ENCODE results near the gene RASGRF1.
"Not testable (repeated sequence)": the region's sequence is repeated elsewhere in the genome, so short reads cannot be mapped to it uniquely, and the experiment has no call there.

The RASGRF1 gene

DNA sequence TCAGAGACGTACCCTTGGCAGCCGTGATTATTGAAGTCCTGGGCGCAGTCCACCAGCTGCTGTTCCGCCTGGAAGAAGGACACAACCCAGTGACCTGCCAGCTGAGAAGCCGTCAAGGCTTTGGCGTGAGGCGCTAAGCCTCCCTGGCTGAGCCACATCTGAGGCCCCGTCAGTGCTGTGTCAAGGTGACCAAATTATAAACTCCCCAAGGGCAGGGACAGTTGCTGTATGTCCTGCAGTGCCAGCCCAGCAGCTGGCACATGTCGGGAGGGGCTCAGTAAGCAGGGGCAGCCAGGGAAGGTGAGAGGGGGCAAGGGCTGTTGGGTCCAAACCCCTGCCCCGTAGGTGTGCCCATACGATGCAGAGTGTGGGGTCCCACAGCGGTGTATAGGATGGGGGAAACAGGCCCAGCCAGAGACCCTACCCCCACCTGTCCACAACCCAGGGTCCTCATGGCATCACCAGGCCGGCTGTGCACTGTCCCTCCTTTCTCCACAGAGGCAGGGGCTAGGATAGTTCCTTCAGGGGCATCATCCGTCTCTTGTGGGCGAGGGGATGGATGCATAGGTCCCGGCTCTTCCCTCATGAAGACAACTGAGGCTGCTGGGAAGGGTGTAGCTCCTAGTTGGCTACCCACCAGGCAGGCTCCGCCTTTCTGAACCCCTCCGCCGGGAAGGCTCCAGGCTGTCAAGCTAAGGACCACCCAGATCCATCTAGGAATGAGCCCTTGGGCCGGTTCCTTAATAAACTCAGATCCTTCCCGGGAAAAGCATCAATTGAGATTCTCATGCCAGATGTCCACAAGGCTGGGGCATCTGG lies 158.9 kb downstream of the RASGRF1 start:
- DNase-seq (ENCODE audit: low spot score) = no peak

DNA sequence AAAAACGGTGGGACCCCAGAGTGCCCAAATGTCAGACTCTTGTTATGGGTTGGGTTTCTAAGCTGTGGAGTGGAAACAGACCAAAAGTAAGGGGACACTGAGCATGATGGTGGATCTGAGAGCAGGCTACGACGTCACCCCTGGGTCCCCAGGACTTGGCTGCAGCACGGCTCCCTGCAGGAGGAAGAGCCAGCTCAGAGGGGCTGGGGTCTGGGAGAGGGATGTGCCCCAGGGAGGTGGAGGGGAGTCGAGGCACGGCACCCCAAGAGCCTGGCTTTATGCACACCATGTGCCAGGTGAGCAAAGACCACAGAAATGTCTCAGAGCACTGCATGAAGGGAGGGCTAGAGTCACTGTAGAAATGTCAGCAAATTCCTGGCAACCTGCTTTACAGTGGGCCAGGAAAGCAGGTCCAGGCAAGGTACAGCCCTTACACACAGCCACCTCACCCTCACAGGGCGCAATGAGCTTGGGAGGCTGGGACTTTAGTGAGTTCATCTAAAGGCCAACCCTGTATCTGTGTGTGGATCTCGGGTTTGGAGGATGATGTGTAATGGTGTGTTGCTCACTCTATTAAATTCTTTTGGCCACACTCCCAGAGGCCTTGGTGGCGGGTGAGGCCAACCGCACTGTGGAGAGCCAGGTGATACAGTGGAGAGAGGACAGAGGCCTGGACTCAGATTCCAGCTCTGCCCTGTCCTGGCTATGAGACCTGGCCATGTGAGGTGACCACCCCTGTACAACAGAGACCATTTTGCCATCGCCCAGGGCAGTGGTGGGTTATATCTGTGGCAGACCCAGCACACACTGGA lies 159.8 kb downstream of the RASGRF1 start:
- peak; percentile 67 for DNase-seq (ENCODE audit: low spot score)

DNA sequence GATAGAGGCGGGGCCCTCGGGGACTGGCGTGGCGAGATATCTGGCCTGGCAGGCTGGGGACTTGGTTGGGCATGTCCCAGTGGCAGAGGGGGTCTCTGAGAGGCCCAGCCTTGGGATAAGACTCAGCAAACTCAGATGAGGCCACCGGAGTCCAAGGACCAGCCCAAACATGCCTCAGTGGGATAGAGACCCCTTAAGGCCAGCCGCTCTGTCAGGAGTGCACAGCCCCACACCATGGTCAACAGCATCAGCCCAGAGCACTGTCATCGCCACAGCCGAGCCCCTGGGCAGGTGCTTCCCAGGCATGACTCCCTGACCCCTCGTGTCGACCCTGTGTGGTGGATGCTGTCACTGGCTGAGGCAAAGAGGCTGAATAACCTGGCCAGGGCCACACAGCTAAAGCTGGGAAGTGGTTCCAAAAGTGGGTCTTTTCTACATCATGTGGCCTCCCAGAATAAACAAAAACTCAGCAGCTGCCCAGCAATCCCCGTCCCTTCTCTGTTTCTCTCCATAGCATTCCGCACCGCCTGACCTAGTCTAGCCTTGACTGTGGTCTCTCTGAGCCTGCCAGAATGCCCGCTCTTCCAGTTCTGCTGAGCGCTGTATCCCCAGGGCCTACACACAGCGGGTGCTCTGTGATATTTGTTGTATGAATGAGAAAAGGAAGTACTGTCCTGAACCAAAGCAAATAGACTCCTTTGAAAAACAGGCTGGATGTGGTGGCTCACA lies 160.9 kb downstream of the RASGRF1 start:
- DNase-seq (ENCODE audit: low spot score) = no peak

DNA sequence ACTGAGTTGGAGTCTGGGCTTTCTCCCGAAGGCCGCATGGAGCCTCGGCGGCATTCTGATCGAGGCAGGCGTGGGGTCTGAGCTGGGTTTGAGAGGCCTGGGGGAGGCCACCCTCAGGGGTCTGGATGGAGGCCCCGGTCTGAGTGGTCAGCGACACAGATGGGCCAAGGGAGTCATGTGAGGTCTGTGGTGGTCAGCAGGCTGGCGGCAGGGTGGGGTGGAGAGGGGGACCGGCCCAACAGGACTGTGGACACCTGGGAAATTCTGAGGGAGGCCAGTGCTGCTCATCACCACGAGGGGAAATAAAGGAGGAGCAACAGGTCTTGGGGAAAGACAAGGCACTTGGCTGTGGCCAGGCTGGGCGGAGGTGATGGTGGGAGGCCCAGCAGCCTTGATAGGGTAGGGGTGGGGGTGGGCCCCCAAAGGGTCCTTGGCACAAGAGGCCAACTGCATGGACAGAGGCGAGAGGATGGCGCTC lies 161.9 kb downstream of the RASGRF1 start:
- DNase-seq (ENCODE audit: low spot score) = no peak

DNA sequence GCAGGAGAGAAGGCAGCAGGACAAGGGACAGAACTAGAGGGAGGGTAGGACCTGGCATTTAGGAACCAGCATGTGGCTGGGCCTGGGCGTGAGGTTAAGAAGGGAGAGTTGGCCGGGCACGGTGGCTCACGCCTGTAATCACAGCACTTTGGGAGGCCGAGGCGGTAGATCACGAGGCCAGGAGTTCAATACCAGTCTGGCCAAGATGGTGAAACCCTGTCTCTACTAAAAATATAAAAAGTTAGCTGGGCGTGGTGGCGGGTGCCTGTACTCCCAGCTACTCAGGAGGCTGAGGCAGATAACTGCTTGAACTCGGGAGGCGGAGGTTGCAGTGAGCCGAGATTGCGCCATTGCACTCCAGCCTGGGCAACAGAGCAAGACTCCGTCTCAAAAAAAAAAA lies 162.4 kb downstream of the RASGRF1 start:
- not testable (repeated sequence) for DNase-seq (ENCODE audit: low spot score)

DNA sequence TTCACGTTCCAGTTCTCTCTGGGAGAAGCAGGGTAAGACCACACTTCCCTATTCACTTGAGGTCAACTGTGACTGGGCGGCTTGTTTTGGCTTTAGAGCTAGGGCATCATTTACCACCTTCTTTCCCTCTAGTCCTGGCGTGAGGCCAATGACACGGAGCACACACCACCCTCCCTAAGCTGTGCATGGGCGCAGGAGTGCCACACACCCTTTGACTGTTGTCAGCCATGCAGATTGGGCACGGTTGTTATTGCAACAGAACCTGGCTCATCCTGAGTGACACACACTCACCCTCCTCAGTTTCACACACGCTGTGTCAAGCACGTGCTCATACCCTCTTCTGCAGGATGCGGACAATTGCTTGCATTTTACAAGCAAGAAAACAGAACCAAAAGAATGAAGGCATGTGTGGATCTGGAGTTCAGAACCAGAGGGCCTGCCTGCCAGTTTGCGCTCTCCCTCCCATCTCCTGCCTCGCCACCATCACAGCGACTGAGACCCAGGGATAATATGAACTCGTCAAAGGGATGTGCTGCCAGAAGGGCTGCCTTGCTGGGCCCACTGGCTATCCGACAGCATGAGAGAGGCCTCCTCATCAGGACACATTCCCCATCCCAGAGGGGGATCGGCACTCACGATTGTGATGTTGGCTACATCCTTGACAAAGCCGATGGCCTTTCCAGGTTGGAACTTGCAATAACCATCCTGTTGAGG lies 163.3 kb downstream of the RASGRF1 start:
- no peak for DNase-seq (ENCODE audit: low spot score)

DNA sequence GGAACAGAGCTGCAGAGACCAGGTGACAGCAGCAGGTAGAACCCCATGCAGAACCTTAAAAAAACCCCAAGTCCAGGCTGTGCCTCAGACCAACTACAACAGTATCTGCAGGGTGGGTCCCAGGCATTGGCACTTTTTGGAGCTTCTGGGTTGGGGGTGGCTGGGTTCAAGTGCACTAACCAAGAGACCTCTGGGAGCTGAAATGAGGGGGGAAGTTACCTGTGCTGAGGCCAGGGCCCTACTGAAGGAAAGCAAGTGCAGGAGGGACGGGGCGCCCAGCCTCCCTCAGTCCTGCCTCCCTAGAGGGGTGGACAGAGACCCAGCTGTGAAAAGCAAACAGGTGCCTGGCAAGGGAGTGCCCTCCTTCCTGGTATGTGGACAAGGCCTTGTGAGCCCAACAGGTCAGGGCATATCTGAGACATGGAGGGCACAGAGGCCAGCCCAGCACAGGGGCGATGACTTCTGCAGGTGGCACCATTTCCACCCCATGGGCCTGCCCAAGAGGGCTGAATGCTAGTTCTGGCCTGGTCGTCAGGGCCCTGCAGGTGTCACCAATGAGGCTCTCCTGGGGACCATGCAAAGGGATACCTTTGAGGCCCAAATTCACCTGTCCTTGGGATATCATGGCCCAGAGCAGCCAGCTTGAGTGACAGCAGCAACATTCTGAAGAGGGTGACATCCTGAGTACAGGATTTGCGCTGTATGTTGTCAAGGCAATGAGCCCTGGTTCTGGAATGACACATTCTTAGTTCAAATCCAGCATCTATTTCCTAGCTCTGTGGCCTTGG lies 164.4 kb downstream of the RASGRF1 start:
- no peak for DNase-seq (ENCODE audit: low spot score)

DNA sequence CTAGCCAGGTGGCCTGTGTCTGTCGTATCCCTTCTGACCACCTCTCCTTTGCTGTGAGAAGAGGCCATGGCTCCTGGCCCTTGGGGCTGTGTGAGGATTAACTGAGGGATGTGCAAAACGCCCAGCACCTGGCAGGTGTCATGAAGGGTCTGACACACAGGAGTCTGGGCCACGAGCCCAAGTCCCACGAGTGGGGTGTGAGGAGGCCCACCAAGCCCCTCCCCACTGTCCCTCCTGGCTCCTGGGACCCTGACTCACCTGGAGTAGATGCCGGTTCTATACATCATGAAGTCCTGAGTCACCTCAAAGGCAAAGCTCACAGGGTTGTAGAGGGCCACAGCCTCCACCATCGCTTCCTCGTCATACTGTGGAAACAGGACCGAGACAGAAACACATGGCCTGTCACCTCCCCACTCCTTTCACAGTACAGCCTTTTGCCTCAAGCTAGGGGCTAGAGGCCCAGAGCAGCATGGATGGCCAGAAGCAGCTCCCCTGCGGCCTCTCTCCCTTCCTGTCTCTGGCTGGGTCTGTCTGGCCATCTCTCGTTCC lies 165.4 kb downstream of the RASGRF1 start:
- no peak for DNase-seq (ENCODE audit: low spot score)

DNA sequence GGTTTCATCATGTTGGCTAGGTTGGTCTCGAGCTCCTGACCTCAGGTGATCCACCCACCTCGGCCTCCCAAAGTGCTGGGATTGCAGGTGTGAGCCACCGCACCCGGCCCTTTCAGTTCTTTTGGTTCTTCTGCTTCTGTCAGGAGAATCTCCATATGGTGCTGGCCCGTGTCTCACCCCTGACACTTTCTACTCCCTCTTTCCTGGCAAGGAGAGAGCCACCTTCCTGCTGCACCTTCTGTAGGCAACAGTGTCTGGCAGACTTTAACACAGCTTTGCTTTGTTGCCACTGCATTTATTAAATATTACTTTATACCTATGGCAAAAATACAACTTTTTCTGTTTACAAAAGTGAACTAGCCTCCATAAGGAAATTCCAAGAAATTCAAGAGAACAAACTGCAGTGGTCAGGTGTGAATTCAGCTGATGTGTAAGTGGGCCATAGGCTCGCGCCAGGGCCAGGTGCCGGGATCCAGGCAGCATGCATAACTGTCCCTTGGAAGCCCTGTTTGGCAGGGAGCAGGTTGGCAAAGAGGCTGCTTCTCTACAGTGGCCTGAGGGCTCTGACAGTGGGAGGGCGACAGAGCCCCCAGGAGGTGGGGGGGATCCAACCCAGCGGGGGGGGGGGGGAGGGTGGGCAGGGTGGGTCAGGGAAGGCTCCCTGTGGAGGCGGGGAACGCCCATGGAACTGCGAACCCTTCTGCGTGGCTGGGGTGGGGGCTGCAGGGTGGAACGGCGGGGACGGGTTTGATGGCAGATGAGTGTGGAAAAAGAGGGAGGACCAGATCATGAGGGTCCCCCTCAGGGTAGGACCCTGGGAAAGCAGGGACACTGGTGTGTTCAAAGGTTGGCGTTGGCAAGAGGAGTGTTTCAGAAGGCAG lies 166.9 kb downstream of the RASGRF1 start:
- no peak for DNase-seq (ENCODE audit: low spot score)

DNA sequence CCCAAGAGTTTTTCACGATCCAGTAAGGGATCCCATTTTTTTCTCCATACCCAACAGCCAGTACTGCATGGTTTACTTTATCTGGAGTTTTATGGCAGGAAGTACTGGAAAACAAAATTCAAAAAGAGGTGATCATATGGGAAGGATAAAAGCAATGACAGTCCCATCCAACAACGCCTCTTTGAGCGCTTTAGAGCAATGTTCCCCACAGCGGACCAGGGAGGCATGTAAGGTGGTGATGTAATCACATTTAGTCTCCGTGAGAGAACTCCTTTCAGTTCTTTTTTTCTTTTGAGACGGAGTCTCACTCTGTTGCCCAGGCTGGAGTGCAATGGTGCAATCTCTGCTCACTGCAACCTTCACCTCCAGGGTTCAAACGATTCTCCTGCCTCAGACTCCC lies 167.6 kb downstream of the RASGRF1 start:
- DNase-seq (ENCODE audit: low spot score) = no peak

DNA sequence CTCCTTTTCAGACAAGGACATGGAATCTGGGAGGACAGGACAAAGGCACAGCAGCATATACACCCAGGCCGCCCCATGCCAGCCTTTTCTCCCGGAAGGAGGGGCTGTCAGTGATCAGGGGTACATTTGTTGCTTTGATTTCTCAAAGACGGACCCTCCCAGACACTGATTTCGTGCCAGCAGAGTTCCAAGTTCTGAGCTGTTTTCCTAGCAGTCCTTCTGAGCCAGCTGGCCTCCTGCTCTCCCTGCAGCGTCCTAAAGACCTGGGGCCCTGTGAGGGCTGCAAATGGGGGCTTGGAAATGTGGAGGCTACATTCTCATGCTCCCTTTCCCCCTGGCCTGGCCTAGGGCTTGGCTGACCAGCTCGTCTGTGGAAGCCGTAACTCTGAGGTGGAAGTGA lies 168.1 kb downstream of the RASGRF1 start:
- no peak for DNase-seq (ENCODE audit: low spot score)

DNA sequence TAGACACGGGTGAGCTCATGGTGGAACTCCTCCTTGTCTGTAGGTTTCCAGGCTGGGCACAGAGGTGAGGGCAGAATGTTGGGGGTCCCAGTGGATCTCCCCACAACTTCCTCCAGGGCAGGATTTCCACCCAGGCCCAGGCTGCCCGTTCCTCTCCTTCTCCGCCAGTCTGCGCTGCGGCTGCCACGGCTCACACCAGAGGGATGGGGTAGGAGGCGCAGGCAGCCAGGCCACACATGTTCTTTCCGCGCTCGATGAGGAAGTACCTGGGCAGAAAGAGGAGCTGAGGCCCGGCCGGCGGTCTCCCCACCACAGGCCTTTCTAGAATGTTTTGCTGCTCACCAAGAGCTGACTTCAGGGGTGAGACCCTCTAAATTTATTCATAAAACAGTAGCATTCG lies 168.6 kb downstream of the RASGRF1 start:
- no peak for DNase-seq (ENCODE audit: low spot score)

DNA sequence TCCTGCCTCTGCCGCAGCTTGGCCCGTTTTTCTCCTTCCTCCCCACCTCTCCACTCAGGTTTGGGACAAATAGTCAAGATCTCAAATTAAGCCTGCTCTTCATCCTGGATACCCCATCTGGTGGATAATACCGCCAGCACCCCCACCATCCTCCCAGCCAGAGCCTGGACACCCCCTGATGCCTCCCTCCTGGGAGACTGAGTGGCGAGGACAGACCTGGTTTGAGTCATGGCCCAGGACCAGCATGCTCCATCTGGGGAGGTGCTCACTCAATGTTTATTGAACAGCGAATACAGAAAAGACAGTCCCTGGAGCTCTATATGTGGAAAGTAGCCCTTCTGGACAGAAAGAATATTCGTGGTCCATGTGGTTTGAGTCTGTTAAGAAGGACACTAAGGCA lies 169.1 kb downstream of the RASGRF1 start:
- no peak for DNase-seq (ENCODE audit: low spot score)

DNA sequence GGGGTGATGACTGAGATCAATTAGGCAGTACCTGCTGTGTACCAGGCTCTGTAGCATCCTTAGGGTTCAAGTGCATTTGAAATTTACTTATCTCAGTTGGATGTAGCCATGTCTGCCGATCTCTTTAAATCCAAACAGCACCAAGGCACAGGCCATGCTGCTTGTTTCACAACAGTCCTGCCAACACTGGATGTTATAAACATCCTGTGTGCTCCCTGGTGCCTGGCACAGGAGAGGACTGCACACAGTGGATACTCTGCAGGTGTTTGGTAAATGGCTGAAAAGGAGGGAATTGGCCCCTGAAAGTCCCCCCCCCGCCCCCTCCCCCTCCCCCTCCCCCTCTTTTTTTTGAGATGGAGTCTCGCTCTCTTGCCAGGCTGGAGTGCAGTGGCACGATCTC lies 172.7 kb downstream of the RASGRF1 start:
- DNase-seq (ENCODE audit: low spot score) = no peak

DNA sequence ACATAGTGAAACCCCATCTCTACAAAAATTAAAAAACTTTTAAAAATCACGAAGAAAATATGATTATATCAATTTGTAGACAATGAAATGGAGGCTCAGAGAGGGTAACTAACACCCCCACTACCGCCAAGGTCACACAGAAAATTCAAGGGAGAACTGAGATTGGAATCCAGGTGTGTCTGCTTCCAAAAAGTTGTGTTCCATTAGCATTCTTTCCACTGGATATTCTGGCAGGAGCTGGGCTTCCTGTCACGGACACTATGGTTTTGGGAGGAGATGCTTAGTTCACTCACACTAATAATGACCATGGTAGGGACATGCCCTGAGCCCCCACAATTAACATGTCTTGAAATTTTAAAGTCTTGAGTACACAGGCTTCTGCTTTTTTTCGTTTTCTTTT lies 174.5 kb downstream of the RASGRF1 start:
- DNase-seq (ENCODE audit: low spot score) = no peak

DNA sequence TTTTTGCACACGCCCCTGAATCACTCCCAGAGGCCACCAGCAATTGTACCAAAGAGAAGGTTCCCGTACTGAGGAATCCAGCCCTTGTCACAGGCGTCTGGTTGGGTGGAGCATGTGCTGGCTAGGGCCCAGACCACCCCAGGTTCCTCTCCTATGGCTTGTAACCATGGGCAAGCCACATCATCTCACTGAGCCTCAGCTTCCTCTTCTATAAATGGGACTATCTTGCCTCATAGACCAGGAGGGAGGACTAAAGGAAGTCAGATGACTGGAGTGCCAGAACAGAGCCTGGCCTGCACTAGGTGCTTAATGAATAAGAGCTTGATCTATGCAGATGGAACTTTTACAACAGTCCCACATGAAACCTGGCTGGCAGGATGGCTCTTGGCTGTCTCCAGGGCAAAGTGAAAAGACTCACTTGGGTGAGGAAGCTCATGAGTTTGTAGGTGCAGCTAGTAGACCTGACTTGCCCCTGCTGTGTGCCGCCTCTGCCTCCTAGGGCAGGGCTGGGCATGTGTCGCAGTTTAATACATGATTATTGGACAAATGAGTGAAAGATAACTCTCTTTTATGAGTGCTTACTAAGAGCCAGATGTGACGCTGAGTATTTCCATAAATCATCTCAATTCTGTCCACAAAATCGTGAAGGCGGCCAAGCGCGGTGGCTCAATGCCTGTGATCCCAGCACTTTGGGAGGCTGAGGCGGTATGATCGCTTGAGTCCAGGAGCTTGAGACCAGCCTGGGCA lies 175.1 kb downstream of the RASGRF1 start:
- DNase-seq (ENCODE audit: low spot score) = no peak

DNA sequence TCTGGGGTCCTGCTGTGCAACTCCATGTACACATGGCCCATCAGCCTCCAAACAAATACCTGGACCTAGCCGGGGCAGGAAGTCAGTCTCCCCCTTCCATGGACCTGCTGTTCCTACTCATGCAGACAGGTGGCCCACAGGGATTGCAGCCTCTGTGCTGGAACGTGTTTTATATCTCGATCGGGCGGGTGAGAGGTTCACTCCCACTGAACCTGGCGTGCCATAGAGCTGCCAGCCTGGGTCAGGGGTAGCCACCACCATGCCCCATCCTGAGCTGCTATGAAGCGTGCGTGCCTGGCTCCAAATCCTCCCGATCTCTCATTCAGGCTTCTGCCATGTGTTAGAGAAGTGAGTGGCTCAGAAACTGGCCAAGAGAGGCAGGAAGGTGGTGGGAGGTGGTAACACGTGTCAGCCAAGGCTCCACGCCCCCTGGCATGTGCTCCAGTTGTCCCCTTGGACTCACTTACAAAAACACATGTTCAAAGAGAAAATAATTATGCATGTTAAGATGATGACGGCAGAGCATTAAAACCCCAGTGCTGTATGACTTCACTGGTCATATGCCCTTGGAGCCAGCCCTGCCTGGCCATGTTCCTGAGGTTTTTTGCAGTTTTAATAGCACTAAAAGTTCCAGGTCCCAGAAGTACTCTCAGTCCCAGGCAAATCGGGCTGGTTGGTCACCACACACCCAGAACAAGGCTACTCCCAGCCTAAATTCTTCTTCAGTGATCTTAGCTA lies 176.4 kb downstream of the RASGRF1 start:
- no peak for DNase-seq (ENCODE audit: low spot score)

DNA sequence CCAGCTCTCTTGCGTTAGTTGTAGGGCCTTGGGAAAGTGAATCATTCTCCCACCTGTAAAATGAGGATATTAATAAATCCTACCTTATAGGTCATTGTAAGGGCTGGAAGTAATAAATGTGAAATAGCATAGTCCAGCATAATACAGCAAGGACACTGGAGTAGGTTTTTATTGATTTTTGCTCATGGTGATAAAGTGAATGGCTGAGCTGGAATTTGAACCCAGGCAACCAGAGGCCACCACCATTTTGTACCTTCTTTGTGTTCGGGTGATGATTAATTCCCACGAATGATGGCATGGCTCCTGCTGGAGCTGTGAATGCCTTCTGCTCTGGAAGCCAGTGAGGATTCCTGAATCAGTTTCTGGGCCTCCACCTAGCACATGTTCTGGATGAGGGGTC lies 177.6 kb downstream of the RASGRF1 start:
- no peak for DNase-seq (ENCODE audit: low spot score)
